Stimulated activated CD4-positive, alpha-beta T cell treated with anti-CD3 and anti-CD28 coated beads, Interleukin-2, amount 100 ng/mL, for 24 hours (primary cell): Measurements from ENCODE around the gene HPSE2.

Source experiments
- DNase-seq, 2 donors: peaks; one replicate each; pipeline ENCODE4 v3.0.0-alpha.2; 2020

The HPSE2 gene

DNA sequence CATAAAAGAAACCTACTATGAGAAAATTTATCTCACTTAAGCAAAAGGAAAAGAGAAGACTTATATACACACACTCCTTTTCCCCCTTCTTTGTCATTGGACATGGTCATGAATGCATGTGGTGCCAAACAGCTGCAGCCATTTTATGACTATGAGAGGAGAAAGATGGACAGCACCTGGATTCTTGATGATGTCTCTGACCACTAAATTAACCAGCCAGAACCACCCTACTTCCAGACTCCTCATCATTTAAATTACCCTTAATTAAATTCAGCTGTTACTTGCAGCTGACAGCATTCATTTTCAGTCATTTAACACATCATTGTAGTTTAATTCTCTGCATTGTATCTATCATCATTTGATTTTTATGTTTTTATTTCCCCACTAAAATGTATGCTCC is 409.9 kb downstream of the HPSE2 start:
- no peak for DNase-seq

DNA sequence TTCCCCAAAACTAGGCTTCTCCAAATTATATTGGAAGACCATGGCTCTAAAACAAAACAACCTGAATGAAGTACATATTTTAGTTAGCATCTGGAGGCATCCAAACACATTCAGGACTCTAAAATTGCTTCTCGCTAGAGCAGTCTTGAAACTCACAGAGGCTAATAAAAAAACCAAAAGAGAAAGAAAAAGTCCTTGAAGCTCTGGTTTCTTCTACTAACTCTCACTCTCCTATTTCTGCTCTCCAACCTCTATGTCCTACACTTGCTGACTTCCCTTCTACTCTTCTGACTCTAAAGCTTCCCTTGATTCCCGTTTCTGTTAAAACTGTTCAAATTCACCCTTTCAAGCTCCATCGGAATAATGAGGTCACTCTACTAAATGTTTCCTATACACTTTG is 418.3 kb downstream of the HPSE2 start:
- no peak for DNase-seq

DNA sequence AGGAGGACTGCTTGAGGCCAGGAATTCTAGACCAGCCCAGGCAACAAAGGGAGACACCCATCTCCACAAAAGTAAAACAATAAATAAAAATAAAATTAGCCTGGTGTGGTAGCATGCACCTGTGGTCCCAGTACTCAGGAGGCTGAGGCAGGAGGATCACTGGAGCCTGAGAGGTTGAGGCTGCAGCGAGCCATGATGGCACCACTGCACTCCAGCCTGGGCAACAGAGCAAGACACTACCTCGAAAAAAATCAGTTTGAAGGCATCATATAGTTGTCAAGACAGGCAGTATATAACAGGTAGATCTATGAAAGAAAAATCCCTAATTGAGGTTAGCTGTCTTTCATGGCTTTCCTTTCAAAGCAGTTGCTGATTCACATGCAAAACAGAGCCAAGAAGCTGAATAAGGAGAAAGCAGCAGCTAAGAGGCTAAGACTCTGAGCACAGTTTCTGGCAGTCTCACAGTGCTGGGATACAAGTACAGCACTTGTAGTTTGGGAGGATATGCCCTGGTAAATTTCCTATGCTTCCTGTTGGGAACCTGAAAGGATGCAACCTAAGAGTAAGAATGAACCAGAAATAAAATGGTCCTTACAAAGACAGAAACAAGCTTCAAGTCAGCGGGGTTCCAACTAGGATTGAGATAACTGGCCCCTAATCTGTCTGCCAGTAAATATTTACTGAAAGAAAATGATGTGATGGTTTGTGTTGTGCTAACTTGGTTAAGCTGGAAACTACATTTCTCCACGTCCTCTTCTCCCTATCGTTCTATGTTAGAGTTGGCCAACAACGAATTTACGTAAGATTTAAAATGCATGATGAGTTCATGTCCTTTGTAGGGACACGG is 420.4 kb downstream of the HPSE2 start:
- no peak for DNase-seq

DNA sequence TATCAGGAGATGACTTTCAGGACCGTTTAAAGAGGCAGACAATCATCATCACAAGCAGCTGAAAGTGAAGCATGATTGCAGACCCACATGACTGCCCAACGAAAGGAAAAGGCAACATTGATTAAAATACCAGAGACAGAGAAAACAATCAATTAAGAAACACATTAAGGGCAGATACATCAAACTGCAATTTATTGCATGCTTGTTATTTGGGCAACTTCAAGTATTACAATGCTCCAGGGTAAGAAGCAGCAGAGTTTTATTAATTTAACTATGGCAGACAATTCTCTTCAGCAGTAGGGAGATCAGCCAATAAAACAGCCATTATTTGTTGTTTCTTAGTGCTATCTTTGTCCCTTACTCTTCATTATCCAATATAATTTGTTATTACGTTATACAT is 421.2 kb downstream of the HPSE2 start:
- DNase-seq, result no peak

DNA sequence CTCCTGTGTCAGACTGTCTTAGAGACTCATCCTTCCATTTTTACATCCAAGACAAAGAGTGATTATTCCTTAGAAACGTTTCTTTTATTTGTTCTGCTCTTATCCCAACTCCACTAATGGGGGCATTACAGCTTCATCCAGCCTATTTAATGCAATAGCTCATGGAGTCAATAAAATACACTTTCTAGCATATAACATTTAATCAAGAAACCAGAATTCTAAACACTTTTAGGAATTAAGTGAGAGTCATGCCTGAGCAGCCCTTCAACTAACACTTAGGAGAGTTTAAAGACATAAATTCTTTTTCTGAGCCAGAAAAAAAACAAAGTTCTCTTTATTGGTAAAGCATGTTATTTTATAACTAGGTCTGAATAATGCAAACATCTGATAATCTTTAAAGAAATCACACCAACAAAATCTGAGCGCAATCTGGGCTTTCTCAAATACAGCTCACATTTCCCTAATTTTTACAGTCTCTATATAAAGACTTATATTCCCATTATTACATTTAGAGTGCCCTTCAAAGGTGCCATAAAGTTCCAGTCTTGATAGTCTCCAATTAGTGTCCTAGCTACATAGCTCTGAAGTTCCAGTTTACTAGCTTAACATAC is 427.3 kb downstream of the HPSE2 start:
- DNase-seq, result no peak

DNA sequence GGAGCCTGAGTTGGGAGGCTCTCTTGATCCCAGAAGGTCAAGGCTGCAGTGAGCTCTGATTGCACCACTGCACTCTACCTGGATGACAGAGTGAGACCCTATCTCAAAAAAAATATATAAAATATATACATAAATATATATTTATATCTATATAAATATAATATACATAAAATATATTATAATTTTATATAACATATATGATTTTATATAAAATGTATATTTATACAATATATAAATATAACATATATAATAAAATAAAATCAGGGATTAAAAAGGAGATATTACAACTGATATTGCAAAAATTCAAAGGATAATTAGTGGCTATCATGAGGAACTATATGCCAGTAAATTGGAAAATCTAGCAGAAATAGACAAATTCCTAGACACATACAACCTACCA is 435.4 kb downstream of the HPSE2 start:
- no peak for DNase-seq

DNA sequence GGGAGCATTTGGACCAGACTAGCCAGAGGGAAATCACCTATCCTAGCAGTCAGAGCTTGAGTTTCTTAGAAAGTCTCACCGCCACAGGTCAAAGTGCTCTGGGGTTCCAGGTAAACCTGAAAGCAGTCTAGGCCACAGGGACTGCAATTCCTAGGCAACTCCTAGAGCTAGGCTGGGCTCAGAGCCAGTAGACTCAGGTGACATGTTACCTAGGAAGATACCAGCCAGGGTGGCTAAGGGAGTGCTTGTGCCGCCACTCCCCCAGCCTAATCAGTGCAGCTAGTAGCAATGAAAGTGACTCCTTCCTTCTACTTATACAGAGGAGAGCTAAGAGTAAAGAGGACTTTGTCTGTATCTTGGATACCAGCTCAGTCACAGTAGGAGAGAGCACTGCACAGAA is 440.2 kb downstream of the HPSE2 start:
- DNase-seq, result no peak

DNA sequence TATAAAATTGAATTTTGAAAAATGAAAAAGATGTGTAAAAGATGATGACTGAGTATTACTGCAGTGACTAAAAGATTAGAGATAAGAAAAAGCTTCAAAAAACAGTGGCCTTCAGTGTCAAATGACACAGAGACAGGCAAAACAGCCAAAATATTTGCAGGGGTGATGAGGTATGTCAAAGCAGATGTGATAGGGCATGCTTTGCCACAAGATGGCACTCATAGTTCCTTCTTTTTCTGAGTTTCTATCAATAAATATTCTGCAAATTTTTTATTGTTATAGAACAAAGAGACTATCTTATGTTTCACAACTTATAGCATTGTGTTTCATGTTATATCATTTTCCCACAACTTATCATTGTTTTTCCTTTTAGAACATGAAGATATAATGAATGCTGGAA is 444.8 kb downstream of the HPSE2 start:
- DNase-seq, result no peak

DNA sequence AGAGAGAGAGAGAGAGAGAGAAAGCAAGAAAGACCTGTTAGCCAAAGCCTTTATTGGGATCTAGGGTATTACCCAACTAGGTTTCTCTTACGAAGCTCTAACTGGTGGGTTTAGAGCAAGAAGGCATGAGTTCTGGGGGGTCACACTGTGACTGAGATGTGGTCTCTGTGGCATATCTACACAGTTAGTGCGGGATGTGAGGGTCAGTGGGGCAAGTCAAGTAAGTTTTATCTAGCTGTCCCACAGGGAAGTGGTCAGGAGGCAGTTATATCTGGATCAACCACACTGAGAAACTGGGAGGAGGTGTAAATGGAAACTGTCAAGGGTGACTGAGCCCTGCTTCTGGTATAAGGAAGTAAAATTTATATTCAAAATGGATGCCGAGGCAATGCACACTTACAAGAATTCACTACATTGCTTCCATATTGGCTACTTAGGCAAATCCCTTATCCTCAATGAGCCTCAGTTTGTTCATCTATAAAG is 457.3 kb downstream of the HPSE2 start:
- no peak for DNase-seq

DNA sequence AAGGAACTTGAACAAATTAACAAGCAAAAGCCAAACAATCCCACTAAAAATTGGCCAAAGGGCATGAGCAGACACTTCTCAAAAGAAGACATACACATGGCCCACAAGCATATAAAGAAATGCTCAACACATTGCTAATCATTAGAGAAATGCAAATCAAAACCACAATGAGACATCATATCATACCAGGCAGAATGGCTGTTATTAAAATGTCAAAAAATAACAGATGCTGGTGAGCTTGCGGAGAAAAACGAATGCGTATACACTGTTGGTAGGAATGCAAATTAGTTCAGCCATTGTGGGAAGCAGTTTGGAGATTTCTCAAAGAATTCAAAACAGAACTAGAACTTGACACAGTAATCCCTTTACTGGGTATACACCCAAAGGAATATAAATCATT is 477.2 kb downstream of the HPSE2 start:
- DNase-seq, result no peak

DNA sequence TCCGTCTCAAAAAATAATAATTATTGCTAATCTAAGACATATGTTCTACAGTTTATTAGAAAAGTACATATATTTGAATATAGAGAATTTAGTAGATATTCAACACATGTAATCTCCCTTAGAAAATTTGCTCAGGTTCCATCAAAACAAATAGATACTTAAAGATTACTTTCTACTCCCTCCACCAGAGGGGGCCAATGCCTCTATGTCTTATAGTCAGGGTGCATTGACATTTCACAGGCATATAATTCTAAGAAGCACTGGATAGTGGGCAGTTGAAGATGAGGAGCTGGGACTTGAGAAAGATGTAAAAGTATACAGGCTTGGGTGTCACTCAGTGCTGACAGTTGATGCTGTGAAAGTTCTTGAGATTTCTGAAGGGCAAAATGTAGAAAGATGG is 487.4 kb downstream of the HPSE2 start:
- DNase-seq, result no peak

DNA sequence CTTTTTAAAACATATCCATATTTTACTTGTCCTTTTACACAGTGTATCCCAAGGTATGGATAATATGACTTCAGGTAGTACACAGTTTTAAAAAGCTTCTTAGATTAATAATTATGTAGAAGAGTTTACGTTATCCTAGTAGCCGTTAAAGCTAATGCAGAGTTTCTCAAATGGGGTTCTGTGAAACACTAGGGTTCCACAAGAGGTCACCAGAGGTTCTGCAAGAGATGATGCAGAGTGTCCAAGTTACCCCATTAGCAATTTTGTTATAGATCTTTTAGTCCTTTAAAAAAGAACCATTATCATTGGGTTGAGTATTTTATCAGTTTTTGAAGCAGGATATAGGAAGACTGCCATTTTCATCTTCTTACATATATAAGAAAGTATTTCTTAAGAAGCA is 490.0 kb downstream of the HPSE2 start:
- DNase-seq, result no peak

DNA sequence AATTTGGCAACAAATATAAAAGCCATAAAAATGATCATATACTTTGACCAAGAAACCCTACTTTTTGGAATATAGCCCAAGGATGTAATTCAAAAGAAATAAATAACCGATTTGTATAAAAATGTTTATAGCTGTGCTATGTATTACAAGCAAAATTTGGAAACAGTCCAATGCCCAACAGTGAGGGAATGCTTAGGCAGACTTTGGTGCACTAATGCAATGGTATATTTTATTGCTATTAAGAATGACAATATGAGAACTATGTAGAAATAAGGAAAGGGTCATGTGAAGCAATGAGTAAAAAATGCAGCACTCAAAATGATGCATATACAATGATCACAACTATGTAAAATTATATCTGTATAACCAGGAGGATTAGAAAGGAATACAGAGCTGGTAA is 515.1 kb downstream of the HPSE2 start:
- no peak for DNase-seq

DNA sequence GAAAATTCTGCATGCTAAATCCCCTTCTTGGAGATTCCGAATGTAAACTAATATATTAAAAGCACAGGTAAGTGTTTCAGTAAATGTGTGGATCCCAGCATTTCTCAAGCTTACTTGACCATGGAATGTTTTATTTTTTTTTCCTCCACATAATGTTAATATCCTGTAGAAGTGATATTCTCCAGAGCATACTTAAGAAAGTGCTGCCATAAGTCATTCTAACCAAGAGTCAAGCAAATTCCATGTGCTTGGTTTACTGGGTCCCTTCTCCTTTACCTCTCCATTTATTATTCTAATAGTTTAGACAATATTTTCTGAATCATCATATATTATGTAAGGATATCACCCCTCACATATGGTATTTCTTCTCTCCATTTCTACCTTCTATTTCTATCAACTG is 522.1 kb downstream of the HPSE2 start:
- no peak for DNase-seq

DNA sequence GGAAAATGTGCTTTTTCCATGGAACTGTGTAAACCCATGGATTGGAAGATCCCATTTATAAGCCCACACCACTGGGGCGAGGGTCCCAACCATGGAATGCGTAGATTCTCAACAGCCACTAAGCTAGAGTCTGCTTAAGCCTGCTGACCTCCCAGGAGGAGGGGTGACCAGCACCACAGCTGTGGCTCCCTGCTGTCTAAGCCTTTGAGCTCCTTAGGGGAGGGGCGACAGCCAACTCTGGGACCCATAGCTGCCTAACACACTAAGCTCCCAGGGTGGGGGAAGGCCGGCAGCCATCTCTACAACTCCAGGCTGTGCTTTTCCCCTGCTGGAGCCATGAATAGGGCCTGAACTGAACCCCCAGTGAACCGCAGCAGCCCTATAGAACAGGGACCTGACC is 539.1 kb downstream of the HPSE2 start:
- DNase-seq, result no peak

DNA sequence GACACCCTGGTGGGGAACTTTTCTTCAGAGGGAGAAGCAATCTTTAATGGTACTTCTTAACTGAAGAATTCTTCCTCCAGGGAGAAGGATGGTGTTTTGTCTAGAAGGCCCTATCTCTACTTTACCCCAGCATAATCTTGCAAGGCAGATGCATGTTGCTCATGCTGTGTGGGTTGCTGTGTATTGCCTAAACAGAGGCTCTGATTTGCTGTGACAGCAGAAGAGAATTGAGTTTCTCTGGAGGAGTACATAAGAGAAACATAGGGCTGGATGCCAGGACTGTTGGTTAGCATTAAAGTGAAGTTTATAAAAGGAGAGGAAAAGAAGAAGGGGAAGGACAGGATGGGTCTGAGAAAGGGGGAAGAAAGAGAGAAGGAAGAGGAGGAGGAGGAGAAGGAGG is 540.8 kb downstream of the HPSE2 start:
- DNase-seq, result no peak

DNA sequence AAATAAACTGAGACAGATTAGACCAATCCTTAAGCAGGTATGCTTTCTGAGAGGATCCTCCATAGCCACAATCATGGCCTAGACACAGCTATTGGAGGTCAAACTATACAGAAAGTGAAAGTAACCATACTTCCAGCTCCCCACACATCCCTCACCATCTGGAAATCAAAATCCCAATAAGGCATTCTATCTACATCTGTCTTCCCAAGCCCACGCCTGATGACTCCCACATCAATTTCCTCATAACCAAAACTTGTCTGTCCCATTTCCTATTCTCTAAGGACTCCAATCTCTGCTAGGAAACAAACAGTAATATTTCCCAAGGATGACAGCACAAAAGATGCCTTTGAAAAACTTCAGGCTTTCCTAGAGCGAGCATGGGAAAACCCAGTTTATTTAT is 541.6 kb downstream of the HPSE2 start:
- no peak for DNase-seq

DNA sequence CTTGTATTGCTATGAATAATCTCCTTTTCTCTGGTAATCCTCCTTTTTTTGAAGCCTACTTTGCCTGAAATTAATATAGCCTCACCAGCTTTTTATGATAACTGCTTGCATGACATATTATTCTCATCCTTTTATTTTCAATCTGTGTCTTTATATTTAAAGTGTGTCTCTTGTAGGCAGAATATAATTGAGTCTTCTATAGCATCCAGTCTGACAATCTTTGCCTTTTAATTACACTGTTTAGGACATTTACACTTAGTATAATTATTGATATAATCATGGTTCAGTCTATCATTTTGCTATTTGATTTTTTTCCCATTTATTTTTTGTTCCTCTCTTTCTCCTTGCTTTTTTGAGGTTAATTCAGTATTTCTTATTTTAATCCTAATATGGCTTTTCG is 548.0 kb downstream of the HPSE2 start:
- DNase-seq, result no peak

DNA sequence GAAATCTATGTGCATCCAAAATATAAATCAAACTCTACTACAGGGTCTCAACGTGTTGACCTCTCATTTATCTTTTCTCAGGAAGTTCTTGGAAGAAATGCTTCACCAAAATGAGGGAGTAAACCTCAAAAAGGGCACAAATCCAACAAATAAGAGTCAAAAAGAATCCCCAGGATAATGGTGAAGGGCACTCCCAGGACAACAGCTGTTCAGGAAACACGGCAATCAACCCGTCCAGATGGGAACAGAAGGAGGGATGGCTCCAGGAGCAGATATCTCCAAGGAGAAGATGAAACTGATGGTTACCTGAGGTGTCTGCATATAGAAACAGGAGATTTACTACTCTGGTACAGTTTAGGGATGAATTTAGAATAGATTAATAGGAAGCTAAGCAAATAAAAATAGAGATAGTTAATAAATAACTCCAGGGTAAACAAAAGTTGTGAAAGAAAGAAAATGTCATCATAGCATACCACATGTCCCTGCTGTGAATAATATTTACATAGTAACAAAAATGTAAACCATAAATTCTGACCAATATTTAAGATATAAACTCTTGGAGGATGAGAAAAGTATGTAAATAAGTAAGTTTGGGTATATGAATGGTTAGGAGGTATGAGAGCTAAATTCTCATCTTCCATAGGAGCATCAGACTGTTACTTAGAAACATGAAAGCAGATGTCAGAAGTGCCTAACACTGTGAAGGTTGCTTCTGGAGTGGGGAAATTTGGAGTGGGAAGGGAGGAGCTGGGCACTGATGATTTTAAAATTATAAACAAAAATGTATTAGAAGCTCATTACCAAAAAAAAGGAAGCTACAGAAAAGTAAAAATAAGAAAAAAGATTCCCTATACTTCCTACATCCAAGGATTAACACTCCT is 551.4 kb downstream of the HPSE2 start:
- DNase-seq, result no peak

DNA sequence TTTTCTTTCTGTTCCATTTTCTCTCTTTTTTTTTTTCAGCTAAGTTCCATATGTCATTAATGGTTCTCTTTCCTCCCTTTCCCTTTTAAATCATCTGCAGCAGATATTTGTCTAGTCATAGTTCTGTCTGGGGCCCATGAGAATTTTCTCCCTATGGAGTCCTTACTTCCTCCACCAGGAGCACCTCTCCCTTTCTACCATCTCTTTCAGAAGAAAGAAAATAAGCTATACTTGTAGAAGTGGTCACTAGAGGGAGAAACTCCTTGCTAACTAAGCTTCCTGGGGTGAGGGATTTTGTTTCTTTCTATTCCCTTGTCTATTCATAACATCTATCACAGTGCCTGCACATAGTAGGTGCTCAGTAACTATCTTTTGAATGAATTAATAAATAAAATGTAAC is 558.8 kb downstream of the HPSE2 start:
- no peak for DNase-seq

DNA sequence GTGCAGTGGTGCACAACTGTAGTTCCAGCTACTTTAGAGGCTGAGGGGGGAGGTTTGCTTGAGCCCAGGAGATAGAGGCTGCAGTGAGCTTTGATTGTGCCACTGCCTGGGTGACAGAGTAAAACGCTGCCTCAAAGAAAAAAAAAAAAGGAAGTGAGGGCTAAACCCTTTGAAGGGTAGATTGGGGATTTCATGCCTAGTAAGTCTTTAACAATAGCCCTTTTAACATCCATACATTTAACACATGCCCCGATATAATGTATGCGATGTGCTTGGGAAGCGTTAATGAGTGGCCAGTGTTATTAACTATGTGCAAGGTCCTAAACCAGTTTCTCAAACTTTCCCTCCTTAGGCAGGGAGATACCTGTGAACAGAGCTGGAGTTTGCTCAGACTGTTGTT is 559.8 kb downstream of the HPSE2 start:
- no peak for DNase-seq

DNA sequence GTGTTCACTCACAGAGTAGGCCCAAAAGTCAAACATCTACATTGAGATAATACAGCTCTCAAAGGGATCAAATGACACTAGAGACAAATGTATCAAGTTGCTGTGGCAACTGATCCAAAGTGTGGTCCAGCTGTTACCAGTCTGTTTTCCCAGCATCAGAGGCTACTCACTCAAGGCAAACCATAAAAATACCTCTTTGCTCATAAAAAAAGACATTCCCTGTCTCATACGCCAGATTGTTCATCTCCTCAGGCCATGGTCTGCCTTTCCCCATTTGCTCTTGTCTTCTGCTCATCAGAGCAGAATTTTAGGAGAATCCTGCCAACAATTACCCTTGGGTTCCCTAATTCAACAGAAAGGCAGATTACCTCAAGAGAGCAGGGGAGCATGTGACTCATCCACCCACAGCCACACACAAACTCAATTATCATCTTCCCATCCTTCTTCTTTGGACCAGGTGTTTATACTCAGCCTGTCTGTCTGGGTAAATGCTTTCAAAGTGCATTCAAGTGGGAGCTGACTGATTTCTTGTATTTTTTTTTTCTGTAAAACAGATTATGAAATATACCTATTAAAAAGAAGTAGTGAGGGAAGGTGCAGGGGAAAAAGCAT is 562.4 kb downstream of the HPSE2 start:
- DNase-seq, result no peak

DNA sequence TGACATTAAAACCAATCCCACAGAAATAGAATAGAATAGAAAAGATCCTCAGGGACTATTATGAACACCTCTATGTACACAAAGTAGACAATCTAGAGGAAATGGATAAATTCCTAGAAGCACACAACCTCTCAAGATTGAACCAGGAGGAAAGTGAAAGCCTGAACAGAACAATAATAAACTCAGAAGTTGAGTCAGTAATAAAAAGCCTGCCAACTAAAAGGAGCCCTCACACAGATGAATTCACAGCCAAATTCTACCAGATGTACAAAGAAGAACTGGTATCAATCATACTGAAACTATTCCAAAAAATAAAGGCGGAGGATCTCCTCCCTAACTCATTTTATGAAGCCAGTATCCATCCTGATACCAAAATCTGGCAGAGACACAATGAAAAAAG is 568.6 kb downstream of the HPSE2 start:
- no peak for DNase-seq
